Inflammatory macrophage treated with lipopolysaccharide for 1 hour (primary cell): ENCODE results near the gene ZNF84.
A peak's percentile ranks its signal among the peaks of the same experiment; 100 is the strongest.

Experiments used
- DNase-seq, 2 donors: peaks; one replicate each; pipeline ENCODE4 v3.0.0-alpha.2; 2020 to 2022

ZNF84 gene

DNA sequence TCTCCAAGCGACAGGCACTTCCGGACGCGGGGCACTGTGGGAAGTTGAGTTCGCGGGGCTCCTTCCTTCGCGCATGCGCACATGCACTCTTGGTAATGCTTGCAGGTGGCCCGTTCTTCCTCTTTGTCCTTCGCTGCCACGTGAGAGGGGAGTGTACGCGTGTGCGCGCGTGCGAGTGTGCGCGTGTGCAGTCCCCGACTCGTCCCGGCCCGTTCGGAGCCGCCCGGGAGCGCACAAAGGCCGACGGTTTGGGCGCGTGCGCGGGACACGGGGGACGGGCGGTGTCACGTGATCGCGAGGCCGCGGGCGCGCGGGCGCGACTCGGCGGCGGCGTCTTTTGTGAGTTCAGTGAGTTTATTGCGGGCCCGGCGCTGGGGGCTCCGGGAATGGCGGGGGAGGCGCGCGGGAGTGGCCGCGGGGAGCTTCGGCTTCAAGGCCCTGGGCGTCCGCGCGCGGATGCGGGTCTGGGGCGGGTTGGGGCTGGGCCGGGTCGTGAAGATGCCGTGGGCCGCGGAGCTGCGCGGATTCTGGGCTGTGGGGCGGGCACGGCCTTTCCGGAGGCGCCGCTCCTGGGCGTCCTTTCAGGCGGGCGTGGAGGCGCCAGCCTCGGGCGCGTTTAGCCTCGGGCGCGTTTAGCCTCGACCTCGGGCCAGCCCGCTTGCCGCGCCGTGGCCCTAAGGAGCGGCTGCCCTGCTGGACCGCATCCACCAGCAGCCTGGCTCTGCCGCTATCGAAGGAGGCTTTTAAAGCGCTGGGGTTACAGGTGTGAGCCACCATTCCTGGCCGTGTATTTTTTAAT, at the start of gene ZNF84:
ZNF84 (plus strand) TSS at position 303 of the 799 bp plus-strand sequence. CDS start 3,959 bp downstream, outside the sequence.
- DNase-seq, result peak; percentile 96 to 97

GRCh38 chr12:132998741-132999140, 38.6 kb upstream of the ZNF84 start:
- no peak for DNase-seq

DNA sequence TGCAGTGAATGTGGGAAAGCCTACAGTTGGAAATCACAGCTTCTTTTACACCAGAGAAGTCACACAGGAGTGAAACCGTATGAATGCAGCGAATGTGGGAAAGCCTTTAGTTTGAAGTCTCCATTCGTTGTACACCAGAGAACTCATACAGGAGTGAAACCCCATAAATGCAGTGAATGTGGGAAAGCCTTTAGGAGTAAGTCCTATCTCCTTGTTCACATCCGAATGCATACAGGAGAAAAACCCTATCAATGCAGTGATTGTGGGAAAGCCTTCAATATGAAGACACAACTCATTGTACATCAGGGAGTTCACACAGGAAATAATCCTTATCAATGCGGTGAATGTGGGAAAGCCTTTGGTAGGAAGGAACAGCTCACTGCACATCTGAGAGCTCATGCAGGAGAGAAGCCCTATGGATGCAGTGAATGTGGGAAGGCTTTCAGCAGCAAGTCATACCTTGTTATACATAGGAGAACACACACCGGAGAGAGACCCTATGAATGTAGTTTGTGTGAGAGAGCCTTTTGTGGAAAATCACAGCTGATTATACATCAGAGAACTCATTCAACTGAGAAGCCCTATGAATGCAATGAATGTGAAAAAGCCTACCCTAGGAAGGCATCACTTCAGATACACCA, 26.5 kb upstream of the ZNF84 start:
- DNase-seq, result no peak

- DNase-seq, result no peak
These were observed 13.7 kb upstream of the ZNF84 start for GRCh38 chr12:133023566-133023965.

DNA sequence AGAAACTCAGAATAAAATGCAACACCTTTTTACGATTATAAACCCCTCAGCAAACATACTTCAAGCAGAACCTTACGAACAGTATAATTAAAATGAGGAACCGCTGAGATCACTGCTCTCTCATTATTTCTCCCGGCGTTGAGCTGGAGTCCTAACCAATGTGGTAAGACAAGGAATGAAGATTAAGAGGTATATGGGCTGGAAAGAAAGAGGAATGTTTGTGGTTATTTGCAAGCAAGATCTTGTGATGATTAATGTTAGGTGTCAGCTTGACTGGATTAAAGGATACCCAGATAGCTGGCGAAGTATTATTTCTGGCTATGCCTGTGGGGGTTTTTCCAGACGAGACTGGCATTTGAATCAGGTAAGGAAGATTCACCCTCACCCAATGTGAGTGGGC, 10.3 kb upstream of the ZNF84 start:
- DNase-seq, result no peak

- peak in 1 of 2 donors; percentile 6 for DNase-seq
These were observed 905 bp downstream of the ZNF84 start for GRCh38 chr12:133038118-133038709.

DNA sequence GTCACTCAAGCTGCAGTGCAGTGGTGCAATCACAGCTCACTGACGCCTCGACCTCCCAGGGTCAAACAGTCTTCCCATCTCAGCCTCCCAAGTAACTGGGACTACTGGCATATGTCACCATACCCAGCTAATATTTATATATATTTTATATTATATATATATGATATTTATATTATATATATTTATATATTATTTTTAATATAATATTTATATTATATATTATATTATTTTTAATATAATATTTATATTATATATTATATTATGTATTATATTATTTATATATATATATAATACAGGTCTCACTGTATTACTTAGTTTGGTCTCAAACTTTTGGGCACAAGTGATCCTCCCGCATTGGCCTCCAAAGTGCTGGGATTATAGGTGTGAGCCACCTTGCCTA, 9.4 kb downstream of the ZNF84 start:
- no peak for DNase-seq

DNA sequence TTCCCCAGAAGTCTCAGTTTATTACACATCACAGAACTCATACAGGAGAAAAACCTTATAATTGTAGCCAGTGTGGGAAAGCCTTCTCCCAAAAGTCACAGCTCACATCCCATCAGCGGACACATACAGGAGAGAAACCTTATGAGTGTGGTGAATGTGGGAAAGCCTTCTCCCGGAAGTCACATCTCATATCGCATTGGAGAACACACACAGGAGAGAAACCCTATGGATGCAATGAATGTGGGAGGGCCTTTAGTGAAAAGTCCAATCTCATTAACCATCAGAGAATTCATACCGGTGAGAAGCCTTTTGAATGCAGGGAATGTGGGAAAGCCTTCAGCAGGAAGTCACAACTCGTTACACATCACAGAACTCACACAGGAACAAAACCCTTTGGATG, 20.1 kb downstream of the ZNF84 start:
- DNase-seq, result no peak

DNA sequence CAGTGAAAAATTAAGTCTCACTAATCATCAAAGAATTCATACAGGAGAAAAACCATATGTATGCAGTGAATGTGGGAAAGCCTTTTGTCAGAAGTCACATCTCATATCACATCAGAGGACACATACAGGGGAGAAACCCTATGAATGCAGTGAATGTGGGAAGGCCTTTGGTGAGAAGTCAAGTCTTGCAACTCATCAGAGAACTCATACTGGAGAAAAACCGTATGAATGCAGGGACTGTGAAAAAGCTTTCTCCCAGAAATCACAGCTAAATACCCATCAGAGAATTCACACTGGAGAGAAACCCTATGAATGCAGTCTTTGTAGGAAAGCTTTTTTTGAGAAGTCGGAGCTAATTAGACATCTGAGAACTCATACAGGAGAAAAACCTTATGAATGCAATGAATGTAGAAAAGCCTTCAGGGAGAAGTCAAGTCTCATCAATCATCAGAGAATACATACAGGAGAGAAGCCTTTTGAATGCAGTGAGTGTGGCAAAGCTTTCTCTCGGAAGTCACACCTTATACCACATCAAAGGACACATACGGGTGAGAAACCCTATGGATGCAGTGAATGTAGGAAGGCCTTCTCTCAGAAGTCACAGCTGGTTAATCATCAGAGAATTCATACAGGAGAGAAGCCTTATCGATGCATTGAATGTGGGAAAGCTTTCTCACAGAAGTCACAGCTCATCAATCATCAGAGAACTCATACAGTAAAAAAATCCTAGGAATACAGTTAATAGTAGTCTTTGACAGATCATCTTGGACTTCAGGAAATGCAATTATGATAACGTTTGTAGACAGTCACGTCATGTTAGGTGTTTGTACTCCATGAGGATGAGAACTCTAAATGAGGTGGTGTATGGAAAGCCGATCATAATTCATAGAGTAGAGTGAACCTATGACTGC, 21.1 kb downstream of the ZNF84 start:
- peak in 1 of 2 donors; percentile 11 for DNase-seq

DNA sequence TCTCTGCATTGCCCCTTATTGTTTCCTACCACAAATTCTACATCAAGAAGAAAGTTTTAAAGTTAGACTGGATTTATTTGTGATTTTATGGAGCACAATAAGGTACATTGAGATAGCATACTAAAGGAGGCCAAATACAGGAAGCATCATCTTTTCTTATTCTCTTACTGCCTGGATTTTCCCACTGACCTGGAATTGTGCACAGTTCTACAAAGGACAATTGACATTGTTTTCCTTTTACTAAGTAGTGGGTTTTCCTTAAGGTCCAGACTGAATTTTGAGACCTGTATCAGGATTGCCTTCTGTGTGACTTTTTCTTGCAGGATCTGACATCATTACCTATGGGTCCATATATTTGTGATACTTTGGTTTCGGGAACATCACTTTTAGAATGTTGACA, 24.6 kb downstream of the ZNF84 start:
- DNase-seq, result no peak

DNA sequence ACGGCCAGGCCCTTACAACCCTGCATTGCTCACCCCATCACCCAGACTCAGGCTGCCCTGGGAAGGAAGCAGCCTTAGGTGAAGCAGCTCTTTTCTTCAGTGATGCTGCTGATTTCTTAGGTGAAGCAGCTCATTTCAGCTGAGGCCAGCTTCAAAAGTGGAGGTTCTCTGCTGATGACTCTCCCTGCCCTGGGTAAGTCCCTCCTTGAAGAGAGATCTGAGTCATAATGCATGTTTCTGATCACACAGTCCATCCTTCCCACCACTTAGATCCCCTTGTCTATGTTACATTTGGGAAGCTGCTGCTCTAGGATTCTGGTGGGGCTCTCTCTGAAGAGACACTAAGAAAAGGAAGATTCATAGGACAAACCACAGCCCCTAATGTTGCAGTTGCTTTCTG, 26.2 kb downstream of the ZNF84 start:
- DNase-seq, result no peak

DNA sequence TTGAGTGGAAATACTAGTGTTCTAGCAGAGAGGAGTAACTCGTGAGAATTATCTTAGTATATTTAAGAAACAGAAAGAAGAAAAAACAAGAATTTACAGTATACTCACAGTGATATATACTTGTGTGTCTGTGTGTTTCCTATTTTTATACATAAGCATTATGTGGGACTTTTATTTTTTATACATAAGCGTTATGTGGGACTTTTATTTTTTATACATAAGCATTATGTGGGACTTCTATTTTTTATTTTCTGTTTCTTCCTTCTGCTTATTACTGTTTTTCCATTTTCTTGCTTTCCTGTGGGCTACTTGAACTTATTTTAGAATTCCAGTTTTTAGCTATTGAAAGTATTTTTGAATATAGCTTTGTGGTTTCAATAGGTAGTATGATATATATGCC, 36.5 kb downstream of the ZNF84 start:
- DNase-seq, result no peak

DNA sequence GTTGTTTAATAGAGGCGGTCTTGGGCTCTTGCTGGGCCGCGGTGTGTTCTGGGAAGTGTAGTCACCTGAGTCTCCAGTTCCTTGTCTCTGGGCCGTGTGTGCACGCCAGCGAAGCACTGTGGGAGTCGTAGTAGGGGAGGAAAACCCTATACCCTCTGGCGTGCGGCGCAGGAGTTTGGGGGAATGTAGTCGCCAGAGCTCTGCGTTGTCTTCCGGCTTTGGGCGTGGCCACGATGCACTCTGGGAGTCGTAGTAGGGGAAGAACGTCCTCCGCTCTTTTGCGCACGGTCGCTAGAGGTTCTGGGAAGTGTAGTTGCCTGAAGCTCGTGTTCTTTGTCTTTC, 42.7 kb downstream of the ZNF84 start:
- peak; percentile 96 to 99 for DNase-seq

GRCh38 chr12:133080368-133081158, 43.3 kb downstream of the ZNF84 start, which contains the start of gene ZNF140:
ZNF140 (plus strand) TSS chr12:133080923; CDS start chr12:133081321, 398 bp downstream.
- peak; percentile 96 for DNase-seq

DNA sequence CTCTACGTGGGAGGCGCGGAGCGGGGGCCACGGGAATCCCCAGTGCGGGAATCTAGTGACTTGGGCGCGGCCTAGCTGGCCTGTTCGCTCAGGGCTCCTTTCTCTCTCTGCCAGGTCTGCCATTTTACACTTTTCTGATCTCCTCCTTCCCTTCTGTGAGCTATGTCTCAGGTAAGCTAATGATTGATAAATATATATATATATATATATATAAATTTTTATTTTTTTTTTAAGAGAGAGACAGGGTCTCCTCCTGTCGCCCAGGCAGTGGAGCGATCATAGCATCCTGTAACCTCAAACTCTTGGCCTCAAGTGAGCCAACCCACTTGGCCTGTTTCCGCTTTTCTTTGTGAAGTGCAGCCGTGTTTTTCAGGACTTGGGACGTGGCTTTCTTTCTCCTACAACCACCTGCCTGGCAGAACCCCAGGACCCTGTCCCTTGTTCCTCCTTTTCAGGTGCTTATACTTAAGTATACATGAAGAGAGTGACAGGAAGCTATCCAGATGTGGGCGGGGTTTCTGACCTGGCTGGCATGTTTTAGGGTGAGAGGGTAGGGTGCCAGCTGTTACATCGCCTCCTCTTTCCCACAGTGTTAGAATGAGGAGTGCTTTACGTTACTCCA, 44.0 kb downstream of the ZNF84 start:
- DNase-seq, result no peak

DNA sequence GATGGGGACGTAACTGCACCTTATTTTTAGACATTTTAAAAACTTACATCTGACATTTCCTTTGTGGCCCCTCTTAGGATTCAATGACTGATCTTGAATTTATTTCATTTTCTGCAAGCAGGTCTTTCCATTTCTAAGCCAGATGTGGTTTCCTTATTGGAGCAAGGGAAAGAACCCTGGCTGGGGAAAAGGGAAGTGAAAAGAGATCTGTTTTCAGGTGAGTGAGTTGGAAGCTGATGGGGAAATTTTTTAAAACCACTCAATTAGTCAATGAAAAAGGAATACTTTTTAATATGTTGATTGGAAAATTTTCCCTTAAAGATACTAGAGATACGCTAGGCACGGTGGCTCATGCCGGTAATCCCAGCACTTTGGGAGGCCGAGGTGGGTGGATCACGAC, 46.0 kb downstream of the ZNF84 start:
- DNase-seq, result no peak

DNA sequence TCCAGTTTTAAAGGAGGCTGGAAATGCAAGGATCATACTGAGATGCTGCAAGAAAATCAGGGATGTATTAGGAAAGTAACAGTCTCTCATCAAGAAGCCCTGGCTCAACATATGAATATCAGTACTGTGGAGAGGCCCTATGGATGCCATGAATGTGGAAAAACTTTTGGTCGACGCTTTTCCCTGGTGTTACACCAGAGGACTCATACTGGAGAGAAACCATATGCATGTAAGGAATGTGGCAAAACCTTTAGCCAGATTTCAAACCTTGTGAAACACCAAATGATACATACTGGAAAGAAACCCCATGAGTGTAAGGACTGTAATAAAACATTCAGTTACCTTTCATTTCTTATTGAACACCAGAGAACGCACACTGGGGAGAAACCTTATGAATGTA, 68.3 kb downstream of the ZNF84 start:
- no peak for DNase-seq

- DNase-seq, result no peak
These were observed 68.9 kb downstream of the ZNF84 start for GRCh38 chr12:133106253-133106652.

DNA sequence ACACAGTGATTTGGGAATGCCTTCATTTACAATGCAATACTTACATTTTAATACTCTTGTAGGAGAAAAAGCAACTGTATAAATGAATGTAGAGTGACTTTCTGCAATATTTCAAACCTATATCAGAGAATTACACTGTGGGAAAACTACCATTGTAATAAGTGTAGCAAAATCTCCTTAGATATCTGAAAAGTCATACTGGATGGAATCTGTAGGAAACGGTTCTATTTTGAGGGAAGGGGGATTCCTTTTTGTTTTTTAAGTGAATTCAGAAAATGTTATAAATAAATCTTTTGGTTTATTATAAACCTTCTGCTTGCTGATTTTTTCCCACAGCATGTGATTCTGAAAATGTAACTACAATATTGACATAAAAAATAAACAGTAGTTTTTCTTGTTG, 69.8 kb downstream of the ZNF84 start:
- no peak for DNase-seq

GRCh38 chr12:133108150-133108549, 70.8 kb downstream of the ZNF84 start:
- DNase-seq, result no peak
